ENCODE results near the gene CNTN1.

CNTN1 gene

GRCh38 chr12:40870981-40871380 lies 178.7 kb downstream of the CNTN1 start:
- no peak for DNase-seq

DNA sequence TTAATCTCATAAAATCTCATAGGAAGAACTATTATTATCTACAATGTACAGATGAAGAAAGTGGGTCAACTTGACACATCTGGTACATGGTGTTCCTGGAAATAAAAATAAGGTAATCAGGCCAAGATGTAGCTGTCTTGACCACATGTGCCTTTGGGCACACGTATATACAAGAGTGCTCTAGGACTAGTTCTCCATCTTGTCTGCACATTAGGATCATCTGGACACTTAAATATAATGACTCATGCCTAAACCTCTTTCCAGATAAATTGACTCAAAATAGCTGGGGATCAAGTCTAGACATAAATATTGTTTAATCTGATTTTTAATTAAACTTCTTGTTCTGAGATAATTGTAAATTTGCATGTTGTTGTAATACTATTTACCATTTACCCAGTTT lies 182.6 kb downstream of the CNTN1 start:
- no peak for DNase-seq

DNA sequence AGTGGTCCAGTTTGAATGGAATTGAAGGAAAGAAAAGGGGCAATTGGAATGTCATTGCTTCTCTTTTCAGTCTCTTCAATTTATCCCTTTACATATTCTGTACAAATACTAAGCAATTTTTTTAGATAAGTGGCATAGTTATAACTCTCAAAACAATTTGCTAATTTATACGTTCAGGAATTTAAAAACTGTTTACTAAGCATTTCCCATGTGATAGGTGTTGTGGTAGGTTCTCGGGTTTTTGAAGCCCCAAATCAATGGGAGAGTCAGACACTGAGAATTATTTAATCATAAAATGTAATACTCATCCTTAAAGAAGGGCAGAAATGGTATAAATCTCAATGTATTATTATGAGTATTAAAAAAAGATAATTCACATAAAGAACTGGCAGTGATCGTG lies 197.1 kb downstream of the CNTN1 start:
- no peak for DNase-seq

DNA sequence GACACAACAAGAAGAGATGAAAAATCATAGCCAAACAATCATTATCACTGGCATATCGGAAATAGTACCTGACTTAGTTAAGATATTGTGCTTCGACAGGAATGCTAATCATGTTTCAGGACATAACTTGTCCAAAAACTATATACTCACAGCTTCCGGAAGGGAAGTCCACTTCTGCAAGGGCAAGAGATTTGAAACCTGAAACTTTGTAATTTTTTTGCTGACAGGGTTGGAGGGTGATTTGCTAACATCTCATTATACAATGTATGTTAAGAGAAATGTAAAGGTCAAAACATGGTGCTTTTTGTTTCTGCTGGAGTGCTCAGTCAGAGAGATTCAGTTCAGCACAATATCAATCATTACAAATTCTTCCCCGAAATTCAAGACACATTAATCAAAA lies 200.3 kb downstream of the CNTN1 start:
- DNase-seq: no peak

- DNase-seq: no peak
Observed at GRCh38 chr12:40898505-40898904, 206.3 kb downstream of the CNTN1 start.

GRCh38 chr12:40903040-40903439 lies 210.8 kb downstream of the CNTN1 start:
- DNase-seq: no peak

DNA sequence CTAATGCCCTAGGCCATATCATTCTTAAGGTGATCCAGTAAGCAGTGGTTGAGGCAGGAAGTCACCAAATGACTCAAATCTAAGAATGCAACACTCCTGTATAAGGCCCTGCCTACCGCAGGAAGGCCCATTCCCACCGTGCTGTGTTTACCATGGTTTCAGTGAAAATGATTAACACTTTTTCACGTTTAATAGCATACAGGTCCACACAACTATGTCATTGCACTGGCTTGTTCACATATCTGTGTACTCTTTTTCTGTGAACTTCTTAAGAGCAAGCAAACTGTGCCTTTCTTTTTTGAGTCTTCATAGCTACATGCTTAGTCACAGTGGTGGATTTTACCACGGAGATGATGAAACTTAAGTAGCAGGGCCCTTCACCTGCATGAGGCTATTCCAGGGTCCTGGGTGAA lies 214.9 kb downstream of the CNTN1 start:
- DNase-seq: no peak

- no peak for DNase-seq
Observed at GRCh38 chr12:40911676-40912075, 219.4 kb downstream of the CNTN1 start.

GRCh38 chr12:40915172-40915571 lies 222.9 kb downstream of the CNTN1 start:
- DNase-seq: no peak

DNA sequence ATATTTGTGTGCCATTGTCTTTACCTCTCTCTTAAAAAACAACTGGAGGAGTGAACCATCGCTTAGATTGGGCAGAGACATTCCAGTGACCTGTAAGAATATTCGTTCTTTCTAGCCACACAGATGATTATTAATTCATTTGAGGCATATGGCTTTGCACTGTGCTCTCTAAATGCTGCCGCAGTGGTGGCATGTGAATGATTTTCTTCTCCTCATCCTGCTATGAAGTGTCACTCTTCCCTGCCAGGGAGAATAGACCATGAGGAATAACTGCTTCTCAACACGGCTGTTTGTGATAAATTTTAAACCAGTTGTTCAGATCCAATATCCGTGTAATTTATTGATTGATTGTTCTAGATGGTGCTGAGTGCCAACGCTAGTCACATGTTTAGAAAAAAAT lies 225.3 kb downstream of the CNTN1 start:
- no peak for DNase-seq

GRCh38 chr12:40921563-40922163 lies 229.4 kb downstream of the CNTN1 start:
- no peak for DNase-seq

DNA sequence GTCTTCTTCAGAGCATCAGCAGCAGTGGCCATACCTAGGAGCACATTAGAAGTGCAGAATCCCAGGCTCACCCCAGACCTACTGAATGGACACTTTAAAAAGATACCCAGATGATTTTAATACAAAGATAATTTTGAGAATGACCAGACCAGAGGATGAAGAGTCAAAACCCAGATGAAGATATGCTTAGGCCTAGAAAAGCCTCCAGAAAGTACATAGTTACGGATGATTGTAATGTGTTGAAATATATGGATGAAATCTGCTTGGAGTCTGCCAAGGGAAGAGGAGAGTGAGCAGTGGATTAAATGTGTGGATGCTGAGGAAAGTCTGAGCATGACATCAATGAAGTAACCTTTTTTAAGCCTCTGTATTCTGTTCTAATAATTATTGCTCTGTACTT lies 245.7 kb downstream of the CNTN1 start:
- no peak for DNase-seq

DNA sequence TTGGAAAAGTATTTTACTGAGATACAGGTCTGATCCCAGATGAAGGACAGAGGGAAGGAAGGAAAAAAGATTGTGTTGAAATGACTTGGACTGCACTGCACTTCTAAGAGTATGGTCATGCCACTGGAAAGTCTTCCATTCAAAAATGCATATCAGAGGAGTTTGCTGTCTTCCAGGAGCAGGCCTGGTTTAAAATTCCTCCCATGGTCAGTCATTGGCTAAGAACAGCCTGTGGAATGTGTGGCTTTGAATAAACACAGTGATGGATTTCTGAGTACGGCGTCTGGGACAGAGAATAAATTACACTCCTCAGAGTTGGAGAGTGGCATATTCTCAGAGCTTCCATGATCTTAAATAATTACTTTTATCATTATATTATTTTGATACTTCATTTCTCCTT lies 250.1 kb downstream of the CNTN1 start:
- DNase-seq: no peak

DNA sequence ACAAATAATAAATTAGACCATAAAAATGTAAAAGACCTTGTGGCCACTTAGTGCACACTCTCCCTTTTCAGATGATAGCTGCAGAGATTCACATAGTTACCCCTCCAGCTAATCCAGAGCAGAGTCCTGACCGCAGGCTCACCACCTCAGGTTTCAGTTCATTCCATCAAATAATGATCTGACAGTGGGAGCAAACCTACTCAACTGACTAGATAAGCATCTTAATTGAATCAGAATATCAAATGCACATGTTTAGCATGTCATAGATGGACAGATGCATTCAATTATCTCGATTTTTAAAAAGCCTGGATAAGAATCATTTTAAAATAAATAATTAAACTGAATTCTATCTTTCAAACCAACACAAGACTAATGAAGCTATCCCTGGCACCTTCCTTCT lies 253.5 kb downstream of the CNTN1 start:
- no peak for DNase-seq

DNA sequence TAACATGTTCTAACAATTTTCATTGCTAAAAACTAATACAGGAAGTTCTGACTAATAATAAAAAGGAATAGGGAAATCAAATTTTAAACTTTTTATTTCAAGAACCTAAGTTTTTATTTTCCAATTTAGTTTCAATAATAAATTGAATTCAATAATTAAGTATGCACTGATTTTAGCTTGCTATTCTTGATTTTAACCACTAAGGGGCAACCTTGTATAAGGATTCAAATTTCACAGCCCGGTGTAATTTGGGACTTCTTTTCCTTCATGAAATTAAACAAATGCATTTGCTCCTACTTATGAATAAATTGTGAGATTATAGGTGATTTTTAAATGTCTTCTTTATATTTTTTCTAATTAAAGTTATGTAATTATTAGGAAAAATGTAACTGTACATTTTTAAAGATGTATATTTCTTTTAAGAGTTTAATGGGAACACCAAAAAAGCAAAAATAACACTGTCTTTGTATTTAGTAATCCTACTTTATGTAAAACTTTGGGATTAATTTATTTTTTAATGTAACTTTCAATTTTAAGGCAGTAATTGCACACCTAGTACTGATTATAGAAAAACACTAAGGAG lies 254.5 kb downstream of the CNTN1 start:
- no peak for DNase-seq

GRCh38 chr12:40947797-40948196 lies 255.6 kb downstream of the CNTN1 start:
- DNase-seq: no peak

DNA sequence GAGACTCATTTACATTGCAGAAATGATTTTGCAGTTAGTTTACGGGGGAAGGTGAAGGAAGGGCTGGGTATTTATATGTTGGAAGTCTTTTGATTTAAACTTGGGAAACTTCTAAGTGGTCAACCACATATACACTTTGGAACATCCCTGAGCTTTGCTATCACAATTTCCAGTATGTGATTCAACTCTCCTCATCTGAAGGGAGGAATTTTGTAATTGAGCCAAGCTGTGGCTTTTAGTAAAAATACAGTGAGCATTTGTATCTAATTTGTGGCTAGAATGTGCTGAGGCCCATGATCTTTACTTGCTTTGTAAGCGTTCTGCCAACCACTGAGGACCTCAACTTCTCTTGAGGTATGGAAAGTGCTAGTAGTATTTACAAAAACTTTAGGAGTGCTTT lies 260.8 kb downstream of the CNTN1 start:
- DNase-seq: no peak

DNA sequence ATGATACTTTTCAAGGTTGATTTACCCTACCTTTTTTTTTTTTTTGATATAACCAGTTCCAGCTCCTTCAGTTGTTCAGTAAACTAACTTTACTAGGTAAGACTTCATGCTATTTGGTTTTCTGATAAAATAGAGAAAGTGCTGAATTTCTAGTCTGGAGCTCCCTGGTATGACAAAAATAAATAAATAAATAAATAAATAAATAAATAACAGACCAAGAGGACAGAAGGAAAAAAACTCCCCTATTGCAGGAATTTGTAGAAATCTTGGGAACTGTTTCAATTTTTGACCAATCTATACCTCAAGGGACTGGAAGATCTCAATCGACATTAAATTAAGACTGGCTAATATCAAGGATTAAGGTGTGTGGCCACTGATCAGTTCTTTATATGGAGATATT lies 265.2 kb downstream of the CNTN1 start:
- no peak for DNase-seq

- DNase-seq: no peak
Observed at GRCh38 chr12:40959041-40959440, 266.8 kb downstream of the CNTN1 start.

DNA sequence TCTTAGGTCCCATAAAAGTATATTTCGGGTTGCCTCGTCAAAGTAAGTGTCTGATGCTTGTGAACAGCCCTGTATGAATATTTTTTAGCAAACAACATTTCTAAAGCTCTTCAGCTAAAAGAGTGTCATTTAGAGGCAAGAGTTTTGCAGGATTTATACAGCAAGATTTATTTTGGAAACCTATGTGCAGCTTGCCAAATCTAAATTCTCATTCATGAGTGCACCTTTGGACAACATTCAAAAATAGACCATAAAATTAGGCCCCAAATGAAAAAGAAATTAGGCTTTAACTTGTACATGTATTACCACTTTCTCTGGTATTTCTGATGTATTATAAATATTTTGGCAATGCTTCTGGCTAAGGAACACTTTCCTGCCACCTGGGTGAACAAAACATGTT lies 271.5 kb downstream of the CNTN1 start:
- no peak for DNase-seq

DNA sequence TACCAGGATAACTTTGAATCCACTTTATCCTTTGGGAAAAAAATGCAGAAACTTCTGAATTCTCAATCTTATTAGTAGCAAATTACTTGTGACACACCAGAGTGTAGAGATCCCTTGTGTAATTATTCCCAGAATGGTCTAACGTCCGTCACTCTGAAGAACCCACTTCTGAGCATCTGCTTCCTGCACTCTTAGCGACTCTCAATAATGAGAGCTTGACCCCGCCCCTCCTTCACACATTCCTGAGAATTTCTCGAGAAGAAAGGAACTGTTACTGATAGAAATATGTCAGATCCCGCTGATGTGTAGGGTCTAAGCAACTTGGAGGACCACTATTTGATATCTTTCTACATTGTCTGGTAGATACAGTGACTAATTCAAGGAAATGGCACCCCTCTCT lies 277.6 kb downstream of the CNTN1 start:
- DNase-seq: no peak

DNA sequence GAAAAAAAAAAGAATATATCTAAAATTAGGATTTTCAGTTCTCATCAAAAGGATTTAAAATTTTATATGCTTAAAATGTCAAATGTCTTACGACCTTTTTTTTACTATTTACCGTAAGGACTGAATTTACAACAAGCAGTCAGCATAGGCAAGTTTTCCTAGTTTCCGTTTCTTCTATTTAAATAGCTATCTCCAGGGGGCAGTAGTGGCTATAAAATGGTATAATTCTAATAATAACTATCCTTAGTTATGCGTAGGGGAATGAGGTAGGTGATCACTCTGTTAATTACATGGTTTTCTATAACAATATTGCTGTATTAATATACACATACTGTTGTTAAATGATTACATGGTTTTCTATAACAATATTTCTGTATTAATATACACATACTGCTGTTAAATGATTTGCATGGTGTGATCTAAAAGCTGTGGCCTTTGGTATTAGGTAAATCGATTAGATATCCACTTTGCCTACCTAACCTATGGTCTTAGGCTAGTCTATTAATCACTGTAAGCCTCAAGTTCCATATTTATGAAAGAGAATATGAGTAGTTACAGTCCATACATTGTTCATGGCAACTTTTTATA lies 278.2 kb downstream of the CNTN1 start:
- no peak for DNase-seq

GRCh38 chr12:40971911-40972310 lies 279.7 kb downstream of the CNTN1 start:
- no peak for DNase-seq

GRCh38 chr12:40976546-40976945 lies 284.3 kb downstream of the CNTN1 start:
- DNase-seq: no peak

- DNase-seq: no peak
Observed at GRCh38 chr12:40980427-40980961, 288.3 kb downstream of the CNTN1 start.

All from activated gamma-delta T cell treated with Interleukin-2 at 50 U/mL for 16 hours (primary cell).